Measurements from ENCODE around the gene STK32C.

STK32C gene

DNA sequence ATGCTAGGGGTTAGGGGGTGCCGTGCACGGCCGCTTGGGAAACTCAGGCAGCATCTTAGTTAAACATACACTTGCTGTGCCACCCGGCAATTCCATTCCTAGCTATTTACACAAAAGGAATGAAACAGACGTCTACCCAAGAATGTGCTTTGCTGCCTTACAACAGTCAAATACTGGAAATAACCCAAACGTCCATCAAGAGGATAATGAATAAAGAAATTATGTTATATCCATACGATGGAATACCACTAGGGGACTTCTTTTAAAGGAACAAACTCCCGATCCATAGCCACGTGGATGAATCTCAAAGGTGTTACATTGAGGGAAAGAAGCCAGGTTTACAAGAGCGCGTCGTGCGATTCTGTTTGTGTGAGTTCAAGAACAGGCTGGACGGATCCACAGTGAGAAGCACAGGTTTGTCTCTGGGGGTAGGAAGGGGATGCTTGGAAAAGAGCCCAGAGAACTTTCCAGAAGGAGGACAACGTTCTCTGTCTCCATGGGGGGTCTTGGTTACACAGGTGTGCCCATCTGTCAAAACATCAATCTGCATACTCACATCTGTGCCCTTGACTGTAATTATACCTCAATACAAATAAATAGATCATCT lies 41.8 kb downstream of the STK32C start:
- DNase-seq (ENCODE audit: low spot score), result no peak

DNA sequence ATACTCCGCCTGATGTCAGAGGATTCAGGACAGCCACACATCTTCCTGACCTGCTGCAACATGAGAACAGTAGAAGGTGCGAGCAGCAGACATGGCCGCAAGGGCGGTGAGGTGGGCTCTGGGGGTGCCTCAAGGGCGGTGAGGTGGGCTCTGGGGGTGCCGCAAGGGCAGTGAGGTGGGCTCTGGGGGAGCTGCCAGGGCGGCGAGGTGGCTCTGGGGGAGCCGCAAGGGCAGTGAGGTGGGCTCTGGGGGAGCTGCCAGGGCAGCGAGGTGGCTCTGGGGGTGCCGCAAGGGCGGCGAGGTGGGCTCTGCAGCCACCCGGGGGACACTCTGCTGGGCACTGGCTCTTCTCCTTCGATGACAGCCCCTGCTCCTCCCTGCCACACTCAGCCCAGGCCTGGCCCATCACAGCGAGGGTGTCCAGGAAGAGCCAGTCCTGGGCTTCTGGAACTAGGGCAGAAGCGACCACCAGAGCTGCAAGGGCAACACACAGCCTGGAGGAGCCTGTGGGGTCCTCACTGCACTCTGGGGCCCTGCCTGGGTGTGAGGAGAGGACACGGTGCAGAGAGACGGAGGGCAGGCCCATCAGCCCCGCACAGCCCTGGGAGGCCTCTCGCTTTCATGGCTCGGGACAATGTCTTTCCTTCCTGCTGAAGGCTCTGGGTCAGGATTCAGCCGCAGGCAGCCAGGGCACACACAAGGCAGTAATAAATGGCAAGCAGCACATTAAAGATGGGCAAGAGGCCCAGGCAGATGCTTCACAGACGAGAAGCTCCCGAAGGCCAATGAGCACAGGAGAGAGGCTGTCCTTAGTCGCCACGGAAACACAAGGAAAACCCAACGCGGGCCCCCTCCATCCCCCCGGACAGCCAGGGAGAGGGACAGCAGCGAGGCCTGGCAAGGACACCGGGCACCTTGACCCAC lies 42.5 kb downstream of the STK32C start:
- DNase-seq (ENCODE audit: low spot score), result no peak

DNA sequence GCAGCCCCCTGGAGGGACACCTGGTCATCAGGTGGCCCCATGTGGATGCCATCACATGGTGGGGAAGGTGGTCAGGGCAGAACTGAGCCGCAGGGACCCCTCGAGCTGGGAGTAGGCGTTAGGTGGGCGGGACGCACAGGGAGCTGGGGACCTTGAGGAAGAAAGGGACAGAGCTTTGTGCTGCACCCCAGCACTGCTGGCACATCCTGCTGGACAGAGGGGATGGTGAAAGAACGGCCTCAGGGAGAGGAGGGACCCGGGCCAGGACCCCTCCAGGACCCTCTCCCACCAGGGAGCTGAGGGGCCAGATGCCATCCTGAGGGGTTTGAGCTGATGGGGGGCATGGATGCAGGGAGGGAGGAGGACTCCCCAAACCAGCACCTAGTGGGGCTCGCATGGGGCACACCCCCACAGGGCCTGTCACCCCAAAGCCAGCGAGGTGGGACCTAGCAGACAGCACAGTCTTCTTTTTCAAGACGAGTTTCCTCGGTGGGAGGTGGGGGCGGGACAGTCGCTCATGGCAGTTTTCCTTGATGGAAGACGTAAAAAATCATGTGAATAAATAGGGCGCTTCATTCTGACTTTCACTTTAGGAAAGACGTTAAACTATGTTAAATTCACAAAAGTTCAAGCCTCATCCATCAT lies 43.3 kb downstream of the STK32C start:
- no peak for DNase-seq (ENCODE audit: low spot score)

GRCh38 chr10:132263866-132264265 lies 43.9 kb downstream of the STK32C start:
- DNase-seq (ENCODE audit: low spot score), result no peak

DNA sequence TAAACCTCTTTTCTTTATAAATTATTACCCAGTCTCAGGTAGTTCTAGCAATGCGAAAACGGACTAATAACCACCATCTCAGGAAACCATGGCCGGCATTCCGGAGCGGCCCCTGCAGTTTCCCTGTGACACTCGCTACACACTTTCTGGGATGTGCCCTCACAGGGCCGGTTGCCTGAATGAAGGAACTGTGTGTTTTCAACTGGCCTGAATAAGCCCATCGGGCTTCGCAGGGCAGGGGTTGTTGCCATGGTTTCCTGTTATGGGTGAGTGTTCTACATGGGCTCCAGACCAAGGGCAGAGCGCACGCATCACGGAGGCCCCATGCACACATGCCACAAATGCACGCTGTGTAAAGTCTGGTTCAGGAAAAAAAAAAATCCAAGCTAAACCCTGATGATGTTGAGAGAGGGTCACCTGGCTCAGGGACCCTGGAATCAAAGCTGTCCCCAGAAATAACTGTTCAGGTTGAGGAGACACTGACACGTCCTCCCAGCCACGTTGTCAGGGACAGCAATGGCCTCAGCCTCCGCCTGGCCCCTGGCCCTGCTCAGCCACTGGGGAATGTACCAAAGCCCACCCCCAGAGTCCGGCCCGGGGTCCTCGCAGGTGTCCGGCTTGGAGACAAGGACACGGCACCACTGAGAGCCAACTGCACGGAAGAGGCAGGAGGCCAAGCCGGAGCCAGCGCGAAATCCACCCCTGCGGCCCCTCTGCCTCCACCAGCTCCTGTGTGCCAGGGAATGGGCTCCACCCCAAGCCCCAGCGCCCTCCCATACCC lies 47.9 kb downstream of the STK32C start:
- DNase-seq (ENCODE audit: low spot score), result no peak

DNA sequence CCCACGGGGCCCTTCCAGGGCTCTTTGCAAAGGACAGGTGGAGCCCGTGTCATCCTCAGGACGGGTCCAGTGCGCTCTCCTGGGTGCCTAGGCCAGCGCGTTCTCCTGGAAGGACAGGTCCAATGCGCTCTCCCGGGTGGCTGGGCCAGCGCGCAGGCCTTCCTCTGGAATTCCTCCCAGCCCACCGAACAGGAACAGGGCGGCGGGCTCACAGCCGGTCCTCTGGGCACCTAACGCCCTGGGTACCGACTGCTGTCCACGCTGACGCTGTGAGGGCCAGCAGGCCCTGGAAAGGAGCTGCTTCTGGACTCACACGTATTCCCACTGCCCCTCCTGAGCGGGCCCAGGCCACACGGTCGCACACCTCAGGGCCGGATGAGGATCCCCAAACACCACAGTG lies 49.3 kb downstream of the STK32C start:
- DNase-seq (ENCODE audit: low spot score), result no peak

- DNase-seq (ENCODE audit: low spot score), result no peak
Measured at GRCh38 chr10:132257907-132258306, 49.8 kb downstream of the STK32C start.

DNA sequence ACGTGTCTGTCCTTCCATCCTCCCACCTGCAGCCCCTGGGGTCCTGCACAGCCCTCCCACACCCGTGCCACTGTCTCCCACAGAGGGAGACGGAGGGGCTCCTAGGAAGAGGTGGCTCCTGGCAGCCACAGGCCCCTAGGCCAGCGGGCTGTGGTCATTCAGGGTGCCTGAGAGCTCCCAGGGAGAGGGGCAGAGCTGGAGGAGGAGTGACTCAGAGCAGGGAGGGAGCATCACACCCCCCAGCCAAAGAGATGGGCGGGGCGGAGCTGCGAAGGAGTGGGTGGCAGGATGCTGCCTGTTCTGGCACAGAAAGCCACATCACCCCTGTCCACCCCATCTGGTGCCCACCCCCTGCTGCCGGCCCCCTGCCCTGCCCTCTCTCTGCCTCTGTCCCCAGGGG lies 50.5 kb downstream of the STK32C start:
- no peak for DNase-seq (ENCODE audit: low spot score)

- no peak for DNase-seq (ENCODE audit: low spot score)
Measured at GRCh38 chr10:132256866-132257265, 50.9 kb downstream of the STK32C start.

DNA sequence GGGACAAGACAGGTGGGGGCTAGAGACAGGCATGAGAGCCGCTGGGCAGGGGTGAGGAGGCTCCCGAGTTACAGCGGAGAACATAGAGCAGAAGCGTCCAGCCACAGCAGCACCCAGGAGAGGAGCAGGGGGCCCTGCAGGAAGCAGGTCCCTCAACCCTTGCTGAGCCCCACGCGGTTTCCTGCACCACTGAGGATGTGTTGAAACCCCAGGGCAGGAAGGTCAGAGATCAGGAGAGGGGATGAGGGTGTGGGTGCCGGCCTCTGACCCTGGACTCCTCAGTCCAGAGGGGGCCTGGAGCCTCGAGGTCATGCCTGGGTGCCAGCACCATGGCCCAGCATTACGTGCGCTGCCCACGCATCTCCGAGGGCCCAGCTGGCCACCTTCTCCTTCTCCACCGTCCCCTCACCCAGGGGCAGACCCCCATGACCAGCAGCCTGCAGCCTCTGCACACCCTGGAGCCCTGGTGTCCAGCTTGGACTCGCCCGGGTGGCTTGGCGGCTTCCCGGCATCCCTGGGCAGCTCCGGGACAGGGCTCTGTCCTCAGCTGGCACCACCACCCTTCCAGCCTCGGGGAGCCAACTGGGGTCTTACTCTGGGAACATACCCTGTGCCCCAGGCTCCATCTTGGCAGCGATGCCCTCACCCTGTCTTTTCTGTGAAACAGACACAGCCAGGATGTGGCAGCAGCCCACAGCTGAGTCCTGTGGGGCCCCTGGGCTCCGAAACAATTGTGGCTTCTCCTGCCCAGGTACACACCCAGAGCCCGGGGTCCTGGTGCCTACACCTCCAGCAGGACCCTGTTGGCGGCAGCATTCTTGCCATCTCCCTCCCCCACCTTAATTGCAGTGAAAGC lies 52.0 kb downstream of the STK32C start:
- no peak for DNase-seq (ENCODE audit: low spot score)

GRCh38 chr10:132254841-132255240 lies 52.9 kb downstream of the STK32C start:
- no peak for DNase-seq (ENCODE audit: low spot score)

- no peak for DNase-seq (ENCODE audit: low spot score)
Measured at GRCh38 chr10:132253092-132253687, 54.6 kb downstream of the STK32C start.

- DNase-seq (ENCODE audit: low spot score), result no peak
Measured at GRCh38 chr10:132252412-132252811, 55.3 kb downstream of the STK32C start.

- DNase-seq (ENCODE audit: low spot score), result no peak
Measured at GRCh38 chr10:132251928-132252327, 55.8 kb downstream of the STK32C start.

DNA sequence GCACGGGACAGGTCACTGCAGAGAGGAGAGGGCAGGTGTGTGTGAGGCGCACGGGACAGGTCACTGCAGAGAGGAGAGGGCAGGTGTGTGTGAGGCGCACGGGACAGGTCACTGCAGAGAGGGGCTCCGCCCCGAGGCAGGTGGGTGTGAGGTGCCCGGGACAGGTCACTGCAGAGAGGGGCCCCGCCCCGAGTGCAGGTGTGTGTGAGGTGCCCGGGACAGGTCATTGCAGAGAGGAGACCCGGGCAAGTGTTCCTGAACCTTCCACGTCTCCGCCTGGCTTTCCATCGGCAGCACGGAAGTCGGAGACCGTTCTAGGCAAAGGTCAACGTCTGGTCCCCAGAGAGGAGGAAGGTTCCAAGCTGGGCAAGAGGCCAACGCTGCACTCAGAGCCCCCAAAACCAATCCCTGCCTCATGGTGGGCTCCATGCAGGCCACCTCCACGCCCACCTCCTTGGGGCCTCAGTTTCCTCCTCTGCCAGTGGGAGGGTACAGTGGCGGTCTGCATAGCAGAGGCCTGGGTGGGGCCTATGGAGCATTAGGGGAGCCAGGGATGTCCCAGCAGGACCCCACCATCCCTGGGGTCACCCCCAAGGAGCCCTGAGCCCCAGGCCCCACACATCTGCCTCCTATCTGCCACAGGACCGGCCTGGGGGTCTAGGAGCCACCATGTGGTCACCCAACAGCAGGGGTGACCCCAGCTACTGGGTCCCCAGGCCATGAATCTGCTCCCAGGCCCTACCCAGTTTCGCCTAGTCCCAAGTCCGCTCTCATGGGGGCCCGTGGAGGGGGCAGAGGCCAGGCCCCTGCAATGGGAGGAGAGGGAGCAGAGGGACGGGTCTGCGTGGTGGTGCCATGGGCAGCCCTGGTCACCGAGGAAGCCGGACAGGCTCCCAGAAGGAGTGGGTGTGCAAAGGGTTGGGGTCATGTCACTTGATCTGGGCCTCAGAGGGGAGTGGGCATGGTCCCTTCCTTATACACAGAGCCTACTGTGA lies 57.0 kb downstream of the STK32C start:
- DNase-seq (ENCODE audit: low spot score), result no peak

GRCh38 chr10:132249824-132250375 lies 57.9 kb downstream of the STK32C start:
- no peak for DNase-seq (ENCODE audit: low spot score)

DNA sequence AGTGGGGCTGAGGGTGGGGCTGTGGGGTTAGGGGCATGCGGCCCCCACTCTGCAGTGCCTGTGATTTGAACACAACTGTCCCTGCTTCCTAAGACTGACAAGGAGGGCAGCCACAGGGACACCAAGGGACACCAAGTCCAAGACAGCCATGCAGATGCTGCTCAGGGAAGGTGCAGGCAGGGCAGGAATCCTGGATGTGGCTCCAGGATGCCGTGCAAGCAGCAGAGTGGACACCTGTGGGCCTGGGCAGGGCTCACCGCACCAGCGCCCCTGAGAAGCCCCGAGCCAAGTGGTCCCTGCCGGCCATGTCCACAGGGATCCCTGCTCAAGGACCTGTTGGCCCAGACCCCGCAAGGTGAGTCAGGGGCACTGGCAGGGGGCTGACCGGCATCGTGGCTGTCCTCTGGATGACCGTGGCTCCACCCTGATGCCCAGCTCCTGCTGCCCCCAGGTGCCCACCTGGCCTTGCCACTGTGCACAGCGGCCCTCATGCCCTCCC lies 58.5 kb downstream of the STK32C start:
- DNase-seq (ENCODE audit: low spot score), result no peak

DNA sequence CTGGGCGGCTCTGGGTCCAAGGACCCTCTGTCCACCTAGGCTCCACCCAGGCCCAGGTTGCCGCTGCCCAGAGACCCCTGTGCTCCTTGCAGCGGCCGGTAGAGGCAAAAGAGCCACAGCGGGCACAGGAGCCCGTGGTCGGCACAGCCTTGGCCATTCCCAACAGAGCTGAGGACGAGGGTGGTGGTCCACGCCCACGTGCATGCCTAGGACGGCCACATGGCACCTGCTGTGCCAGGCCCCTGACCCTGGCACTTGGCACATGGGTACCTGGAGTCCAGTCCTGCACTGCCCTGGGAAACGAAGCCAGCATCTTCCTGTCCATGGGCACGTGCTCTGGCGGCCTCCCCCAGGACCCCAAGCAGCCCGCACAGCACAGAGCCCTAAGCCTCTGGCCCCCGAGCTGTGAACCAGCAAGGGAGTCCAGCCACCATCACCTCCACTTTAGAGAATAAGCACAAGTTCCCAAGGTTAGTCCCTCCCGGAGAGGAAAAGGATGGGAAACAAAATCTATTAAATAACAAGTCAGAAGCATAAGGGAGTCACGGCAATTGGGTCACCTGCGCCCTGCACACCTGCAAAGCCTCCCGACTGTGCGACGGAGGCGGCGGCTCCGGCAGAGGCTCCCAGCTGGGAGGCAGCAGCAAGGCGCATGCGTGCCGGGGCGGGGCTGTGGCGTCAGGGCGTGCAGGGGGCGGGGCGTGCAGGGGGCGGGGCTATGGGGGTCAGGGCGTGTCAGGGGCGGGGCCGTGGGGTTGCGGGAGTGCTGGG lies 59.1 kb downstream of the STK32C start:
- DNase-seq (ENCODE audit: low spot score), result peak; percentile 82

All from LoVo (cell line).